K562 (cell line): ENCODE measurements around the gene ATP8B4. TPM values are rescaled to one million over a fixed set of nuclear protein-coding genes. Genes with fewer than 3 reads are reported as not detected.

Experiments used
- ATAC-seq: fragments of 200-7000 bp; cut with Tn5 transposase; 3 replicates; pipeline ENCODE4 v1.9.1; 2020; ENCODE audit warnings: moderate library complexity
- BruUV-seq: library from RNA; stranded (reverse); fragments of 400-500 nt; replicated peaks from 2 replicates; lab custom pipeline; 2021; lab: Mats Ljungman, UMichigan
- CTCF ChIA-PET: fragments of 300-600 bp; formaldehyde crosslinking; extraction: SDS; loops from one replicate; lab custom pipeline; 2021; ENCODE audit warnings: low intra/inter-chr PET ratio; lab: Yijun Ruan, JAX
- POLR2A ChIA-PET: fragments of 300-600, 350-650 bp; sonication (Branson Sonifier 250); formaldehyde crosslinking; extraction: SDS; loops from one replicate; lab custom pipeline; 2021; ENCODE audit warnings: antibody characterized with exemption, inconsistent platforms; lab: Yijun Ruan, JAX
- DNase-seq, 4 experiments: peaks; one replicate each; pipeline versions ENCODE4 v3.0.0 to v3.0.0-alpha.2; 2011 to 2018; ENCODE audit warnings: low spot score in 3 of 4, mixed read lengths in 3 of 4; ENCODE audit errors: extremely low read depth in 1 of 4
- FAIRE-seq: peaks from 2 replicates; lab custom pipeline; 2011; peaks lifted over from hg19 to GRCh38; lab: Jason Lieb, UNC
- H2AFZ ChIP-seq: 2 replicates; pipeline ENCODE4 v1.6.0; 2011; ENCODE audit warnings: low read depth, low read length, control low read depth, inconsistent platforms
- H3K27ac ChIP-seq: fragments of 200-600 bp; 3 replicates; pipeline ENCODE4 v1.8.0; 2011; ENCODE audit warnings: low read depth, mild to moderate bottlenecking, control low read depth, inconsistent platforms, low read length, moderate library complexity, mixed read lengths; ENCODE audit errors: extremely low read depth
- H3K27me3 ChIP-seq, 2 experiments: fragments of 300-600 bp in 1 of 2; 2 replicates in 1 of 2; 3 replicates in 1 of 2; pipeline versions ENCODE4 v1.6.0 to v1.8.0; 2011; ENCODE audit warnings: inconsistent platforms in 2 of 2, low read length in 2 of 2, mild to moderate bottlenecking in 1 of 2, mixed read lengths in 1 of 2, moderate library complexity in 1 of 2; ENCODE audit not compliant: control insufficient read depth in 2 of 2, insufficient read depth in 2 of 2
- H3K36me3 ChIP-seq: fragments of 300-600 bp; 3 replicates; pipeline ENCODE4 v1.8.0; 2011; ENCODE audit warnings: mild to moderate bottlenecking, low read length, inconsistent platforms; ENCODE audit not compliant: control insufficient read depth, insufficient read depth
- H3K4me1 ChIP-seq, 2 experiments: fragments of 200-600 bp in 1 of 2; replicated peaks in 1 of 2; 2 replicates in 1 of 2; 3 replicates in 1 of 2; pipeline versions ENCODE4 v1.5.1 to v1.8.0; 2011; ENCODE audit warnings: inconsistent platforms in 2 of 2, low read length in 2 of 2, mild to moderate bottlenecking in 1 of 2, mixed read lengths in 1 of 2, moderate library complexity in 1 of 2; ENCODE audit not compliant: control insufficient read depth in 2 of 2, insufficient read depth in 2 of 2
- H3K4me2 ChIP-seq: 2 replicates; pipeline ENCODE4 v1.6.1; 2011; ENCODE audit warnings: low read length, control low read depth, inconsistent platforms, mixed read lengths; ENCODE audit not compliant: insufficient read depth
- H3K4me3 ChIP-seq: fragments of 200-600 bp; sonication (generic), shearing (Covaris generic); 2 replicates; pipeline ENCODE4 v1.5.1; 2016; ENCODE audit warnings: control low read depth, inconsistent platforms
- H3K79me2 ChIP-seq: fragments of 200-600 bp; 3 replicates; pipeline ENCODE4 v1.8.0; 2011; ENCODE audit warnings: low read length, inconsistent platforms; ENCODE audit not compliant: control insufficient read depth, insufficient read depth
- H3K9ac ChIP-seq, 2 experiments: 2 replicates each; pipeline versions ENCODE4 v1.6.0 to v1.6.1; 2011; ENCODE audit warnings: low read depth in 2 of 2, low read length in 2 of 2, control low read depth in 1 of 2, inconsistent platforms in 1 of 2, mild to moderate bottlenecking in 1 of 2, mixed read lengths in 1 of 2; ENCODE audit not compliant: insufficient read depth in 1 of 2
- H3K9me1 ChIP-seq: one replicate; pipeline ENCODE4 v1.6.0; 2011; ENCODE audit warnings: inconsistent platforms, mild to moderate bottlenecking, low read length, moderate library complexity; ENCODE audit not compliant: control insufficient read depth, insufficient read depth
- H3K9me3 ChIP-seq: replicated peaks from 2 replicates; pipeline ENCODE4 v1.5.1; 2011; ENCODE audit warnings: low read depth, low read length, inconsistent platforms; ENCODE audit not compliant: control insufficient read depth, insufficient read depth
- H4K20me1 ChIP-seq: replicated peaks from 2 replicates; pipeline ENCODE4 v1.6.1; 2011; ENCODE audit warnings: low read length, inconsistent platforms, mixed read lengths; ENCODE audit not compliant: control insufficient read depth, insufficient read depth
- RAD21 ChIP-seq, 2 experiments: fragments of 250-450 bp in 1 of 2; fragments of 450-650 bp in 1 of 2; sonication (Bioruptor Pico) in 1 of 2; formaldehyde crosslinking in 1 of 2; IDR thresholded peaks in 1 of 2; conservative IDR thresholded peaks in 1 of 2; 2 replicates each; pipeline versions ENCODE4 v1.4.0 to v1.8.0; 2020 to 2022; ENCODE audit warnings: mild to moderate bottlenecking in 2 of 2, moderate library complexity in 1 of 2
- REST ChIP-seq, 2 experiments: fragments of 450-650 bp; formaldehyde crosslinking in 1 of 2; IDR thresholded peaks; 2 replicates each; pipeline versions ENCODE4 v1.4.0 to v1.6.1; 2014 to 2020; ENCODE audit warnings: mild to moderate bottlenecking in 2 of 2, borderline replicate concordance in 1 of 2, low read depth in 1 of 2
- TCF7L2 ChIP-seq: fragments of 150-350 bp; IDR thresholded peaks from 2 replicates; pipeline ENCODE4 v1.6.1; 2016; ENCODE audit warnings: low read depth, mild to moderate bottlenecking, low read length, moderate library complexity
- WGBS: fragments of 100-300 bp; shearing (Covaris generic); methylation state at CpG from one replicate; pipeline ENCODE4 v1.1.6; 2016; ENCODE audit warnings: low coverage, mixed read lengths; ENCODE audit not compliant: insufficient coverage; ENCODE audit errors: missing lambda C conversion rate; 5-methylcytosine and 5-hydroxymethylcytosine counted together
- in situ Hi-C: fragments of 300-500 bp; cut with MboI; formaldehyde crosslinking; loops from 4 replicates; pipeline ENCODE4 v1.15.0; 2018; ENCODE audit warnings: inconsistent platforms, mixed read lengths
- intact Hi-C: fragments of 100-400 bp; cut with micrococcal nuclease; formaldehyde crosslinking; loops from 2 replicates; pipeline ENCODE4 v1.14.2; 2022
- polyA plus RNA-seq, 8 experiments: library from polyadenylated mRNA; depleted of rRNA in 4 of 8; stranded (reverse) in 5 of 8; unstranded in 3 of 8; fragments of >200 nt; fragmentation: Nextera tagmentation in 2 of 8; fragmentation: Illumina TruSeq in 1 of 8; extraction: Ambion mirVana in 2 of 8; extraction: Trizol in 1 of 8; gene quantifications; 2 replicates each; pipeline versions ENCODE4 v1.2.1 to v1.2.3, GENCODE V29; 2011 to 2014; ENCODE audit warnings: inconsistent platforms in 1 of 8, missing spikeins in 1 of 8
- total RNA-seq, 7 experiments: library from RNA; depleted of rRNA in 6 of 7; stranded (reverse); fragments of >200 nt in 6 of 7; fragmentation: Illumina TruSeq in 2 of 7; extraction: Trizol in 2 of 7; gene quantifications; 2 replicates each; pipeline versions ENCODE4 v1.2.1 to v1.2.3, GENCODE V29; 2011 to 2021; ENCODE audit warnings: low replicate concordance in 1 of 7

ATP8B4 gene
- total and polyA plus RNA-seq, 9 of the 15 experiments (the other 6 are each of a cell fraction or from before 2014, with no cell fraction given): 0.14 to 2.5 (median 0.44) TPM

- 3% methylated on average over 2 of the region's 2 CpGs for WGBS
- Histone ChIP-seq H3K4me2 (no peak overlapping the region), H2AFZ (no peak overlapping the region), H3K79me2 (no peaks in the 10 kb centered on the region), H3K27ac (no peak overlapping the region), H3K4me1 (no peaks in the 10 kb centered on the region), H3K4me3 (no peak overlapping the region), H4K20me1 (no peaks in the 10 kb centered on the region), H3K27me3 (no peaks in the 10 kb centered on the region), H3K9me3 (no peaks in the 10 kb centered on the region), H3K9me1 (no peaks in the 10 kb centered on the region), H3K9ac (no peak overlapping the region), H3K36me3 (no peaks in the 10 kb centered on the region)
- ATAC-seq: no peak
- BruUV-seq: no TSS peak
- DNase-seq: no peak
- no peak for FAIRE-seq
- ChIA-PET CTCF (no interaction called here), POLR2A (interaction anchor here (1.3 kb wide), 1 partner anchor 11 kb away, joined by 3 read pairs; no protein-coding TSS in a partner anchor)
- in situ Hi-C loops: no loop called here
- TF ChIP-seq RAD21 (CRISPR knock-in tag; conservative IDR thresholded peaks at IDR 0.05 in 1 of 2, IDR thresholded peaks at IDR 0.05 in 1 of 2) (peak; percentile 30 to 35; a peak in 3 of 4 replicates), REST (IDR thresholded peaks at IDR 0.05; ENCODE audit: borderline replicate concordance) (peak; percentile 10; the same call in 1 of the 2 replicates), REST (CRISPR knock-in tag; IDR thresholded peaks at IDR 0.05; ENCODE audit: low read depth) (no peak), TCF7L2 (no peak)
- intact Hi-C loops: loop anchor here (10.0 kb wide), 1 partner anchor 667 kb away; no protein-coding TSS in a partner anchor
Observed at GRCh38 chr15:49901996-49902684, 216.9 kb downstream of the ATP8B4 start.
